ENCODE results near the gene EXOSC2. TPM values are rescaled to one million over a fixed set of nuclear protein-coding genes. Genes with fewer than 3 reads are reported as not detected.

EXOSC2 gene
- total and polyA plus RNA-seq, 9 donors = 14.7 to 40.1 (median 33.1) TPM

- Histone ChIP-seq H3K27ac (no peak overlapping the region), H3K27me3 (no peaks in the 10 kb centered on the region), H3K4me1 (ENCODE audit: insufficient read depth) (peaks cover 8% of the 10 kb centered on the region), H3K36me3 (no peaks in the 10 kb centered on the region), H3K9me3 (no peaks in the 10 kb centered on the region), H3K4me3 (no peak overlapping the region)
- intact Hi-C loops (cut with DNase I) = loop anchor here in 1 of 4 donors (5.0 kb wide), 1 partner anchor 350 kb away; no protein-coding TSS in a partner anchor
- TF ChIP-seq EP300 (IDR thresholded peaks at IDR 0.05) (no peak), POLR2A (IDR thresholded peaks at IDR 0.05) (no peak), CTCF (IDR thresholded peaks at IDR 0.05) (no peak)
- WGBS, 3 donors = 83 to 89% (median 84%) methylated on average over 8 of the region's 8 CpGs
- DNase-seq = no peak
These were observed 3.4 kb downstream of the EXOSC2 start for GRCh38 chr9:130696996-130697395.

- no peak overlapping the region for H3K4me3 ChIP-seq
- H3K27me3 ChIP-seq = no peaks in the 10 kb centered on the region
- no peak overlapping the region for H3K27ac ChIP-seq
- peaks cover 5% of the 10 kb centered on the region for H3K4me1 ChIP-seq (ENCODE audit: insufficient read depth)
- no peaks in the 10 kb centered on the region for H3K36me3 ChIP-seq
- intact Hi-C loops (cut with DNase I) = loop anchor here in 2 of 4 donors (2.0 to 5.0 kb wide), 2 partner anchors 242 to 349 kb away; no protein-coding TSS in a partner anchor
- DNase-seq = no peak
- H3K9me3 ChIP-seq = no peaks in the 10 kb centered on the region
- WGBS, 3 donors = 44 to 69% (median 60%) methylated on average over 3 of the region's 3 CpGs
- TF ChIP-seq POLR2A (IDR thresholded peaks at IDR 0.05) (no peak), CTCF (IDR thresholded peaks at IDR 0.05) (no peak), EP300 (IDR thresholded peaks at IDR 0.05) (no peak)
These were observed 4.9 kb downstream of the EXOSC2 start for GRCh38 chr9:130698514-130698913.

- WGBS, 3 donors = 89 to 94% (median 91%) methylated on average over 2 of the region's 2 CpGs
- TF ChIP-seq CTCF (IDR thresholded peaks at IDR 0.05) = no peak
- no peak for TF ChIP-seq EP300 (IDR thresholded peaks at IDR 0.05)
- Histone ChIP-seq H3K36me3 (no peaks in the 10 kb centered on the region), H3K27me3 (no peaks in the 10 kb centered on the region), H3K27ac (no peak overlapping the region), H3K4me1 (ENCODE audit: insufficient read depth) (peaks cover 5% of the 10 kb centered on the region), H3K9me3 (no peaks in the 10 kb centered on the region), H3K4me3 (no peak overlapping the region)
- intact Hi-C loops (cut with DNase I) = loop anchor here in 2 of 4 donors (2.0 to 5.0 kb wide), 2 partner anchors 242 to 348 kb away; no protein-coding TSS in a partner anchor
- no peak for DNase-seq
These were observed 5.5 kb downstream of the EXOSC2 start for GRCh38 chr9:130699047-130699446.

GRCh38 chr9:130701059-130702022 lies 7.8 kb downstream of the EXOSC2 start:
- no peak overlapping the region for H3K4me3 ChIP-seq
- no peaks in the 10 kb centered on the region for H3K27me3 ChIP-seq
- peak; percentile 58 to 81 (median 75) for DNase-seq
- H3K9me3 ChIP-seq = no peaks in the 10 kb centered on the region
- no peaks in the 10 kb centered on the region for H3K4me1 ChIP-seq (ENCODE audit: insufficient read depth)
- TF ChIP-seq CTCF (IDR thresholded peaks at IDR 0.05) = peak; percentile 69 to 77 (median 72)
- TF ChIP-seq EP300 (IDR thresholded peaks at IDR 0.05) = no peak
- no peak for TF ChIP-seq POLR2A (IDR thresholded peaks at IDR 0.05)
- H3K36me3 ChIP-seq = no peaks in the 10 kb centered on the region
- WGBS, 3 donors = 44 to 47% (median 46%) methylated on average over 13 of the region's 13 CpGs
- no peak overlapping the region for H3K27ac ChIP-seq
- intact Hi-C loops (cut with DNase I) = loop anchor here in 2 of 4 donors (5.0 to 10.0 kb wide), 2 partner anchors 241 to 343 kb away; no protein-coding TSS in a partner anchor
